Mucosa of rectum (tissue), 2 donors: Measurements from ENCODE around the gene TNFRSF12A.

Experiments used
- H3K27ac ChIP-seq, 2 donors: one replicate each; pipeline ENCODE4 v1.7.0; 2013; ENCODE audit warnings: inconsistent platforms in 2 of 2, low read depth in 2 of 2, low read length in 2 of 2
- H3K27me3 ChIP-seq, 2 donors: one replicate each; pipeline ENCODE4 v1.7.0; 2013; ENCODE audit warnings: low read length in 2 of 2; ENCODE audit not compliant: control insufficient read depth in 2 of 2, insufficient read depth in 2 of 2
- H3K36me3 ChIP-seq, 2 donors: one replicate each; pipeline ENCODE4 v1.7.0; 2013; ENCODE audit warnings: low read length in 2 of 2; ENCODE audit not compliant: control insufficient read depth in 2 of 2, insufficient read depth in 2 of 2
- H3K4me1 ChIP-seq, 2 donors: one replicate each; pipeline ENCODE4 v1.7.0; 2013; ENCODE audit warnings: low read length in 2 of 2, mild to moderate bottlenecking in 1 of 2; ENCODE audit not compliant: control insufficient read depth in 2 of 2, insufficient read depth in 2 of 2
- H3K4me3 ChIP-seq, 2 donors: one replicate each; pipeline ENCODE4 v1.7.0; 2013; ENCODE audit warnings: low read length in 2 of 2
- H3K9ac ChIP-seq, 2 donors: one replicate each; pipeline ENCODE4 v1.7.0; 2013; ENCODE audit warnings: low read length in 2 of 2, low read depth in 1 of 2, mild to moderate bottlenecking in 1 of 2
- H3K9me3 ChIP-seq, 2 donors: one replicate each; pipeline ENCODE4 v1.7.0; 2013; ENCODE audit warnings: low read length in 2 of 2; ENCODE audit not compliant: control insufficient read depth in 2 of 2
- donor health status: healthy.
- donor health status: Normal muscosa, but diverticular disease.

The TNFRSF12A gene

DNA sequence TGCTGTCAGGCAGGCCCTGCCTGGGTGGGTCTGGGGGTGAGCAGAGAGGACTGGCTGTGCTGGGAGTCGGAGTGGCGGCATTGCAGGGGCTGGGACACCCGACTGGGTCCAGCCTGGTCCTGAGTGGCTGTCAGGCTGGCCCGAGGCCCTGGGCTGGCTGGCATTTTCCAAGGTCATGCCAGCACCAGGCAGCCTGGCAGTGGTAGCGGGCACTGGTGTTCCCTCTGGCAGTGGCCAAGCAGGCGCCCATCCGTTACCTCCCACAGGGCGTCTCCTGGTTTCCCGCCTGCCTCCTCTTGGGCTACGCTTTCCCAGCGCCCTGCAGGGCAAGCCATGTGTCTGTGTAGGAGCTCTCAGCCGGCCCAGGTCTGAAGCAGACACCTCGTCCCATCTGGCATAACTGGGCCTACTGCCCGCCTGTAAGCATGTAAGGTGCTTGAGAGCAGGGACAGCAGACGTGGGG, 34.2 kb upstream of the TNFRSF12A start:
- no peaks in the 10 kb centered on the region for H3K36me3 ChIP-seq
- H3K9ac ChIP-seq, result no peak overlapping the region
- no peaks in the 10 kb centered on the region for H3K27me3 ChIP-seq
- no peak overlapping the region for H3K4me3 ChIP-seq
- H3K27ac ChIP-seq, result no peak overlapping the region
- peaks cover 6 to 7% of the 10 kb centered on the region in 2 donors for H3K4me1 ChIP-seq
- H3K9me3 ChIP-seq, result no peaks in the 10 kb centered on the region

DNA sequence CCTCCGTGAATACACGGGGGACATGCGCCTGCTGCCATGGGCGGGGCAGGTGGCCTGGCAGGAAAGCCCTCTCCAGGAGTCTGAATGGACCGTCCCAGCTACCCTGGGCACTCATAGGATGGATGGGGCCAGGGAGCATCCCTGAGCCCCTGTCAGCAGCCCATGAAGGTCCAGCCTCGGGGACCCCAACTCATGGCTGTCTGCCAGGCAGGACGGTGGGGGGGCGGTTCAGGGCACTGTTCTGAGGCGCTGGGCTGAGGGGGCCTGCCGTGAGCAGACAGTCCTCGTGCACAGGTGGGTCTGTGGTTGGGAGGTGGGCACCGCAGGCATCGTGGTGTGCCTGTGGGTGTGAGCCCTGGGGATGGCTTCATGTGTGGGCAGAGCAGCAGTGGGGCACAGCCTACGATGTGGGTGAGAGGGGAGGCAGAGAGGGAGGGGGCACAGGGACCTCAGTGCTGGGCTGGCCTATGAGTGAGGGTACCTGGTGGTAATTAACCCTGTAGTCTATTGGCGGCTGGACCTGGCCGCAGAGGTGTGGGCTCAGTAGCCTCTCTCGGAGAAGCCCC, 33.5 kb upstream of the TNFRSF12A start:
- Histone ChIP-seq H3K4me3 (no peak overlapping the region), H3K4me1 (peaks cover 12% of the 10 kb centered on the region in 2 donors), H3K27me3 (no peaks in the 10 kb centered on the region), H3K27ac (no peak overlapping the region), H3K36me3 (no peaks in the 10 kb centered on the region), H3K9ac (no peak overlapping the region), H3K9me3 (no peaks in the 10 kb centered on the region)

DNA sequence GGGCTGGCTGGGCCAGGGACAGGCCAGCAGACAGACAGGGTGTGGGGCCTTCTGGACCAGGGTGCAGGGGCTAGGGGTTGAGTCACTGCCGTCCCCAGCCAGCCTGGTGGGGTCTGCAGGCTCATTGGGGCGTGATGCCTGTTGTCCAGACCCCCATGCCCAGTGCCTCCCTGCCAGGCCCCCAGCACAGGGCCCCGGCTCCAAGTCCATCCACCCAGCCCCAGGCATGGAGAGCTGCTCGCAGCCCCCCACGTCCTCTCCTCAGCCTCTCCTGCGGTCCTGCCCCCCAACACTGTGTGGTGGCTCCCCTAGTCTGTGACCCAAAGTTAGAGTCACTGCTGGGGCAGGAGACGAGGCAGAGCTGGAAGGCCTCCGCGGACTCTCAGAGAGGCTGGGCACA, 32.9 kb upstream of the TNFRSF12A start:
- Histone ChIP-seq H3K27me3 (no peaks in the 10 kb centered on the region), H3K9me3 (no peaks in the 10 kb centered on the region), H3K27ac (no peak overlapping the region), H3K4me1 (peaks cover 13 to 14% of the 10 kb centered on the region in 2 donors), H3K4me3 (no peak overlapping the region), H3K9ac (no peak overlapping the region), H3K36me3 (no peaks in the 10 kb centered on the region)

DNA sequence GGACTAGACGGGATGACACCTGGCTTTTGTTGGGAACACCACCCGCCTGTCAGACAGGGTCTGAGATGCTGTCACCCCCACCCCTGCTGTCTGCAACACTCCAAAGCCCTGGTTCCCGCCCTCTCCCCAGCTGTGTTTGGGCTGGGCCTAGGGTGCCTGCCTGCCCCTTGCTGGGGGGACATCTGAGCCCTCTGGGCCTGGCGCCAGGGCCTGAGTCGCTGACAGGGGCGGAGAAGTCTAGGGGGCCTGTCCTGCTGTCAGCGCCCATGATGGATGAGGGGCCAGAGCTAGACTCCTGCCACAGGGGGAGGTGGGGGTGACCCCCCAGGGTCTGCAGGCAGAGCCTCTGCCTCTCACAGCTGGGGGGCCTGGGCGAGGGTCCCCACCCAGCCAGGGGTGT, 32.3 kb upstream of the TNFRSF12A start:
- Histone ChIP-seq H3K4me3 (no peak overlapping the region), H3K36me3 (no peaks in the 10 kb centered on the region), H3K9me3 (no peaks in the 10 kb centered on the region), H3K27ac (no peak overlapping the region), H3K27me3 (no peaks in the 10 kb centered on the region), H3K9ac (no peak overlapping the region), H3K4me1 (peaks cover 13 to 14% of the 10 kb centered on the region in 2 donors)

DNA sequence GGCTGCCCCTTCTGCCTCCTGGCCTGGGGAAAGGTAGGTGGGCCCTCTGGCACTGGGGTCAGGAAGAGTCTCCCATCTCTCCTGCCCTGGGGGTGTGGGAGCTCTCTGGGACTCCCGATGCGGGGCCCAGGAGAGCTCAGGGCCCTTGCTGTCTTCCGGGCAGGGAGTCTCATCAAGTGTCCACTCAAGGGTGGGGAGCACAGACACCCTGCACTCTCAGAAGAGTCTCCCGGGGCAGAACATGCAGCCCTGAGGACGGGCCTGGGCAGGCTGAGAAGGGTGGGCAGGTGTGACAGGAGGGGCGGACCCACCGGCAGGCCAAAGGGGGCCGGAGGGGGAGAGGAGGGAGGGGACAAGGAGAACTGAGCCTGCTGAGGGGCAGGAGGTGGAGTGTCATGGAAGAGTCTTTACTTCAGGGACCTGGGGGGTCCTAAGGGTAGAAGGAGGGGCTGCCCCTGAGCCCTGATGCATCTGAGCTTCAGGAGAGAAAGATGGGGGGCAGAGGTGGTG, 31.5 kb upstream of the TNFRSF12A start:
- Histone ChIP-seq H3K9ac (no peak overlapping the region), H3K9me3 (no peaks in the 10 kb centered on the region), H3K4me1 (peaks cover 13 to 14% of the 10 kb centered on the region in 2 donors), H3K36me3 (no peaks in the 10 kb centered on the region), H3K27ac (no peak overlapping the region), H3K4me3 (no peak overlapping the region), H3K27me3 (no peaks in the 10 kb centered on the region)

DNA sequence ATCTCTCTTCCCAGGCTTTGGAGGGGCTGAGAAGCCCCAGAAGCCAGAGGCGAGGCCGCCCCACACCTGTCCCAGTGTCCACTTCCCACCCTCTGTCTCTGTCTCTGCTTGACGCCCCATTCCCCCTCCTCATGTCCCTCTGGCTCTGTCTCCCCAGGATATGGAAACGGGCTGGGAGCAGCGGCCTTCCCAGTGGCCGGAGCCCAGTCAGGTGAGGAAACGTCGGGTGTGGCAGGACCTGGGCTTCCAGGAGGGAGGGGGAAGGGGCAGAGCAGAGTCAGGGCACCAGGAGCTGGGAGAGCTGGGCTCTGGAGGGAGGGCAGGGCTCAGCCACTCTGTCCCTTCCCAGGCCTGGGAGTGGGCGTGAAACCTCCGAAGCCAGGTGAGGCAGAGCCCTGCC, 29.3 kb upstream of the TNFRSF12A start:
- Histone ChIP-seq H3K4me1 (peaks cover 8 to 14% of the 10 kb centered on the region in 2 donors), H3K4me3 (no peak overlapping the region), H3K36me3 (no peaks in the 10 kb centered on the region), H3K9ac (no peak overlapping the region), H3K27me3 (no peaks in the 10 kb centered on the region), H3K27ac (peak overlapping the region in 1 of 2 donors; percentile 76), H3K9me3 (no peaks in the 10 kb centered on the region)

DNA sequence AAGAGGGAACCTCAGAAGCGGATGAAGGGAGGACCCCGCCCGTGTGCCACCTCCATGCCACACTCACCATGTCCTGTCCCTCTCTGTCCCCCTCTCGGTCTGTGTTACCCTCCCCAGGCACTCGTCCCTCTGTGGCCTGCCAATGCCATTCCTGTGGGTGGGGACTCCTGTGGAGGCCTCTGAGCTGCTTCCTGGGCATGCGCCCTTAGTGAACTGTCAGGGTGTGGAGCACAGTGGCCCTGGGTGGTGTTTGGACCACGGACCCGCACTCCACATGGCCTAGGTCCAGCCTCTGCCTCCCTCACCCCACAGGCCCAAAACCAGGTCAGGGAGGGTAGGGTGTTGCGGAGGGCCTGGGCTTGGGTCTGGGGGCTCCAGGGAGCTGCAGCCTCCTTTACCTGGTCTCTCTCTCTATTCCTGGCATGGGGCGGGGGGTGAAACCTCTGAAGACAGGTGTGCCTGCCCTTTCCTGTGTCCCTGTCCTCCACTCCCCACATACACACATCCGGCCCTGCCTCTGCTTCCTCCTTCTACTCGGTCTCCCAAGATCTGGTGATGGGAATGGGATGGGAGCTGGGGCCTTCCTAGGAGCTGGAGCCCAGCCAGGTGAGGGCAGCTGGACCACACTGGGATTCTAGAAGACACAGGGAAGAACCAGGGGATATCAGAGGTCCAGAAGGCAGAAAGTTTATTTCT, 28.5 kb upstream of the TNFRSF12A start:
- Histone ChIP-seq H3K27me3 (no peaks in the 10 kb centered on the region), H3K9ac (no peak overlapping the region), H3K4me3 (no peak overlapping the region), H3K27ac (peak overlapping the region in 1 of 2 donors; percentile 76), H3K36me3 (no peaks in the 10 kb centered on the region), H3K9me3 (no peaks in the 10 kb centered on the region), H3K4me1 (peaks cover 8 to 14% of the 10 kb centered on the region in 2 donors)

DNA sequence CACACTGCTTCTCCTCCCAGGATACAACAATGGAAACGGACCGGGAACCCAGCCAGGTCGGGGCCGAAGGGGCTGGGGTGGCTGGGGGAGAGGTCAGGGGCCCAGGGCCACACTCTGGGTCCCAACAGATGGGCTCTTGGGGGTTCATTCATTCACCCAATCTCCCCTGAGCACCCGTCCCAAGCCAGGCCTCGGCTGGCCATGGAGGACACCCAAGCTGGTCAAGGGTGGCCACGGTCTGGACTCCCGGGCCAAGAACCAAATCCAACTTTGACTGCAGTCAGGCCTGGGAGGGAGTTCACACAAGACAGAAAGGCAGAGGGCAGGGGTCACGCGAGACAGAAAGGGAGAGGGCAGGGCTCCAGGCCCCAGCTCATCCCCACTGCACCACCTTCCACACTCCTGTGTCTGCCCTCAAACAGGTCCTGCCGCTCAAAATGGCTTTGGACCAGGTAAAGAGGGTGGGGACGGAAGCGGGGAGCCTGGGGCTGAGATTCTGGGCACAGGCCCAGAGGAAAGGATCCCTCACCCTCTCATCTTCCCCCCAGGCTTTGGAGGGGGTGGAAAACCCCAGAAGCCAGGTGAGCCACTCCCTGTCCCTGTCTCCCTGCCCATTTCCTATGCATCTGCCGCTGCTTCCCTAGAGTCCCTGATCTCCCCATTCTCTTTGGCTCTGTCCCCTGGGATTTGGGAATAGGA, 27.6 kb upstream of the TNFRSF12A start:
- Histone ChIP-seq H3K27me3 (no peaks in the 10 kb centered on the region), H3K9me3 (no peaks in the 10 kb centered on the region), H3K27ac (peak overlapping the region in 1 of 2 donors; percentile 76), H3K9ac (no peak overlapping the region), H3K4me1 (peaks cover 8 to 14% of the 10 kb centered on the region in 2 donors), H3K4me3 (no peak overlapping the region), H3K36me3 (no peaks in the 10 kb centered on the region)

DNA sequence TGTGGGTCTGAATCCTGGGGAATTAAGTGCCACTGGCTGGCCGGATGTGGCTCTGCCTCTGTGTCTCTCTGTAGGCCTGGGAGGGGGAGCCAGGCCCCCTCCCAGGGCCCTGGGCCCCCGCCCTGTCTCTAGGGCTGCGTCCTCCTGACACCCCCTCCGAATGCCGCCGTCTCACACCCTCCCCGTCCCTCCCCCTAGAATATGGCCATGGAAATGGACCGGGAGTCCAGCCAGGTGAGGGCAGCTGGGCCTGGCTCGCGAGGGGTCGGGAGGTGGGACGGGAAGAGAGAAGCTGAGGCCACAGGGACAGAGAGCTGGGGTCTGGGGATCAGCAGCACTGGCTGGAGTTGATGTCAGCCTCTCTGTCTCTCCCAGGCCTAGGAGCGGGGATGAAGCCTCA, 23.9 kb upstream of the TNFRSF12A start:
- Histone ChIP-seq H3K27ac (no peak overlapping the region), H3K9me3 (no peaks in the 10 kb centered on the region), H3K4me1 (peaks cover 4 to 6% of the 10 kb centered on the region in 2 donors), H3K9ac (no peak overlapping the region), H3K36me3 (no peaks in the 10 kb centered on the region), H3K27me3 (no peaks in the 10 kb centered on the region), H3K4me3 (no peak overlapping the region)

DNA sequence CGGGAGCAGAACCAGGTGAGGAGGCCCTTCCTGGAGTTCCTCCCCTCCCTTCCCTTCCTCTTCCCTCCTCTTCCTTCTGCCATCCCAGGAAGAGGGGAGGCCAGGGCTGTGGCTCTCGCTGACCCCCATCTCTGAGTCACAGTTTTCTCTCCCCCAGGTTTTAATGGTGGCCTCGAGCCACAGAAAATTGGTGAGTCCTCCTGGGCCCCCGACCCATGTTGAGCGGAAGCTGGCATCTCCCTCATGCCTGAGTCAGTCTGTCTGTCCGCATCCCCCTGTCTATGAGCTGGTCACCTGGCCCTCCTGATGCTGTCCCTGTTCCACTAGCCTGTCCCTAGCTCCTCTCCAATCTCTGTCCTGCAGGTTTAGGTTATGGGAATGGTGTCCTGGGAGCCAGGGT, 20.2 kb upstream of the TNFRSF12A start:
- H3K9me3 ChIP-seq, result no peaks in the 10 kb centered on the region
- H3K36me3 ChIP-seq, result no peaks in the 10 kb centered on the region
- no peak overlapping the region for H3K27ac ChIP-seq
- no peak overlapping the region for H3K4me3 ChIP-seq
- H3K9ac ChIP-seq, result no peak overlapping the region
- H3K27me3 ChIP-seq, result no peaks in the 10 kb centered on the region
- peaks cover 2 to 3% of the 10 kb centered on the region in 2 donors for H3K4me1 ChIP-seq
